HG02678 (cell line): ENCODE results near the gene PRIMA1.

ENCODE experiments used
- ATAC-seq: cut with Tn5 transposase; IDR thresholded peaks from one replicate; pipeline ENCODE4 v1.9.1; 2021; ENCODE audit warnings: mild to moderate bottlenecking, moderate library complexity; ENCODE audit not compliant: unreplicated experiment

Gene PRIMA1

GRCh38 chr14:93685121-93685895 is 103.0 kb downstream of the PRIMA1 start:
- no peak for ATAC-seq

- ATAC-seq, result no peak
These were observed 105.1 kb downstream of the PRIMA1 start for GRCh38 chr14:93683226-93683625.

- ATAC-seq, result no peak
These were observed 105.8 kb downstream of the PRIMA1 start for GRCh38 chr14:93682459-93682858.

- no peak for ATAC-seq
These were observed 111.8 kb downstream of the PRIMA1 start for GRCh38 chr14:93676416-93676958.

- ATAC-seq, result no peak
These were observed 112.6 kb downstream of the PRIMA1 start for GRCh38 chr14:93675651-93676050.

GRCh38 chr14:93674343-93674742 is 113.9 kb downstream of the PRIMA1 start:
- no peak for ATAC-seq

- no peak for ATAC-seq
These were observed 118.7 kb downstream of the PRIMA1 start for GRCh38 chr14:93669632-93670031.
